Lung (tissue), 12 donors: Measurements from ENCODE around the gene PRTFDC1. TPM values are rescaled to one million over a fixed set of nuclear protein-coding genes. Genes with fewer than 3 reads are reported as not detected.

ENCODE experiments used
- ATAC-seq: fragments of 200-7000 bp; cut with Tn5 transposase; one replicate; pipeline ENCODE4 v1.9.1; 2020; ENCODE audit warnings: moderate number of reproducible peaks; ENCODE audit not compliant: insufficient read depth, low FRiP score
- DNase-seq, 3 donors: peaks; one replicate each; pipeline ENCODE4 v3.0.0-alpha.2; 2013 to 2017
- H3K27ac ChIP-seq, 2 donors: one replicate each; pipeline ENCODE4 v1.5.1; 2013; ENCODE audit warnings: mild to moderate bottlenecking in 2 of 2, moderate library complexity in 2 of 2, control low read depth in 1 of 2, inconsistent platforms in 1 of 2, low read depth in 1 of 2, low read length in 1 of 2
- H3K27me3 ChIP-seq, 3 donors: one replicate each; pipeline ENCODE4 v1.5.1; 2013; ENCODE audit warnings: low read length in 2 of 3; ENCODE audit not compliant: control insufficient read depth in 3 of 3, insufficient read depth in 3 of 3
- H3K36me3 ChIP-seq, 4 donors: one replicate each; pipeline ENCODE4 v1.5.1; 2013; ENCODE audit warnings: low read length in 4 of 4, mild to moderate bottlenecking in 1 of 4, moderate library complexity in 1 of 4; ENCODE audit not compliant: control insufficient read depth in 4 of 4, insufficient read depth in 4 of 4
- H3K4me1 ChIP-seq, 5 donors: one replicate each; pipeline ENCODE4 v1.5.1; 2013; ENCODE audit warnings: low read length in 5 of 5, mild to moderate bottlenecking in 2 of 5, moderate library complexity in 1 of 5; ENCODE audit not compliant: control insufficient read depth in 5 of 5, insufficient read depth in 5 of 5
- H3K4me3 ChIP-seq: one replicate; pipeline ENCODE4 v1.5.1; 2013; ENCODE audit warnings: mild to moderate bottlenecking, control low read depth, moderate library complexity
- H3K9ac ChIP-seq, 2 donors: one replicate each; pipeline ENCODE4 v1.5.1; 2013; ENCODE audit warnings: low read length in 2 of 2, control low read depth in 1 of 2; ENCODE audit not compliant: insufficient read depth in 1 of 2
- H3K9me3 ChIP-seq, 4 donors: one replicate each; pipeline ENCODE4 v1.5.1; 2013; ENCODE audit warnings: low read length in 3 of 4, mild to moderate bottlenecking in 1 of 4, moderate library complexity in 1 of 4; ENCODE audit not compliant: control insufficient read depth in 4 of 4, insufficient read depth in 3 of 4
- WGBS, 2 donors: extraction: QIAGEN DNeasy Blood & Tissue Kit; methylation state at CpG; one replicate each; pipeline ENCODE4 v1.1.7; 2013; 5-methylcytosine and 5-hydroxymethylcytosine counted together
- polyA plus RNA-seq, 2 donors: library from polyadenylated mRNA; stranded (reverse); fragments of 200-250 nt; gene quantifications; one replicate each; pipeline ENCODE4 v1.2.1, GENCODE V29; 2013
- total RNA-seq, 2 donors: library from RNA; depleted of rRNA in 1 of 2; stranded (reverse); fragments of >200 nt in 1 of 2; gene quantifications; one replicate each; pipeline ENCODE4 v1.2.1, GENCODE V29; 2014 to 2021
- TF ChIP-seq, protein P1 (sequence below): IDR thresholded peaks from 2 replicates; pipeline ENCODE4 v1.5.1; 2012; ENCODE audit warnings: mild to moderate bottlenecking; ENCODE audit errors: control extremely low read depth, extremely low read depth
- donor health status: control.
- donor health status: control.
- donor health status: Bipolar disorder and iron deficiency.
- donor health status: healthy.
- donor health status: DM: yes; HTN: yes; CAD: no.

Gene PRTFDC1
- total and polyA plus RNA-seq, 4 donors, result 1.6 to 12.5 (median 3.1) TPM

DNA sequence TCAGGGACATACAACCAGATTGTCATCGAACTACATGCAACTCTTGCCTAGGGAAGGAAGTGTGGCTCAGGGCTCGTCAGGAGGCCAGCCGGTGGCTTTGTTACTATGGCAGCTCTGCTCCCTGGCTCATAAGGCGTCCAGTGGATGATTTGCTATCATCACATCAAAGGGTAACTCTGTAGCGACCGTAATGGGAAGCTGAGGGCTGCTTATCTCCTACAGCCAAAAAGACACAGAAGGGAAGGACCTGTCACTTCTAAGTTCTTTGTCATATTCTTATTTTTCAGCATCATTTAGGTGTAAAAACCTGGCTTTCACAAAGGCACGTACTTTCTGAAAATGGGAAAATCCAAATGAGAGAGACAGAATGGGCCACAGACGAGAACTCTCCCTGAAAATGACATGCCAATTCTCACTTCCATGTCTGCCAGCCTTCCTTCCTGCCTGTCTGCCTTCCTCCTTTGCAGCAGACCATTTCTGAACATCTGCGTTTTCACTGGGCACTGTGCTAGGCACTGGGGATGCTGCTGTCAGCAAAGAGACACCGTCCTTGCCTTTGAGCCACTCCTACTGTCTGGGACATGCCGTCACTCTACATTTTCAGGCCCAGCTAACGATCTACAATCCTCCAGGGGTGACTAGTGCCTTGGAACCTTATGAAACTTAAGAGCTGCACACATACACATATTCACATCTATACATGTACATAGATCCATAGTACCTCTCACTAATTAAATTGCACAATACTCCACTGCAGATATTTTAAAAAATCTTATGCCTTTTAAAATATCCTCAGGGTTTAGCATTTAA, 36.6 kb upstream of the PRTFDC1 start:
- DNase-seq, result no peak
- TF ChIP-seq, protein P1, sequence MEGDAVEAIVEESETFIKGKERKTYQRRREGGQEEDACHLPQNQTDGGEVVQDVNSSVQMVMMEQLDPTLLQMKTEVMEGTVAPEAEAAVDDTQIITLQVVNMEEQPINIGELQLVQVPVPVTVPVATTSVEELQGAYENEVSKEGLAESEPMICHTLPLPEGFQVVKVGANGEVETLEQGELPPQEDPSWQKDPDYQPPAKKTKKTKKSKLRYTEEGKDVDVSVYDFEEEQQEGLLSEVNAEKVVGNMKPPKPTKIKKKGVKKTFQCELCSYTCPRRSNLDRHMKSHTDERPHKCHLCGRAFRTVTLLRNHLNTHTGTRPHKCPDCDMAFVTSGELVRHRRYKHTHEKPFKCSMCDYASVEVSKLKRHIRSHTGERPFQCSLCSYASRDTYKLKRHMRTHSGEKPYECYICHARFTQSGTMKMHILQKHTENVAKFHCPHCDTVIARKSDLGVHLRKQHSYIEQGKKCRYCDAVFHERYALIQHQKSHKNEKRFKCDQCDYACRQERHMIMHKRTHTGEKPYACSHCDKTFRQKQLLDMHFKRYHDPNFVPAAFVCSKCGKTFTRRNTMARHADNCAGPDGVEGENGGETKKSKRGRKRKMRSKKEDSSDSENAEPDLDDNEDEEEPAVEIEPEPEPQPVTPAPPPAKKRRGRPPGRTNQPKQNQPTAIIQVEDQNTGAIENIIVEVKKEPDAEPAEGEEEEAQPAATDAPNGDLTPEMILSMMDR, result no peak

DNA sequence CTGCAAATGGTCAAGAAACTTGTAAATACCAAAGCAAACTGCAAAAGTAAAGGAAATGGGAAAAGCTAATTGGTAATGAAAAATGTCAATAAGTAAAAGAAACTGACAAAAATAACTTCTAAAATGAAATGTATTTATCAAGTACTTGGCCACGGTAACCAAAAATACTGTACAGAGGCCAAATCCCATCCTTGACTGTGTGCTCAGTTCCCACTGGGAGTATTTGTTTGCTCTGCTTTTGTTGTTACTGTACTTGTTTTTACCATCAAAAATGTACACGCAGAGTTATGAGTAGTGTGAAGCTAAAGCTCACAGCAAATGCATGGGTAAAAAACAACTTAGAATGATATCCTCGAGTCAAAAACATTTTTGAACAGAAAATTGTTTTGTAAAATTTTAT, 32.5 kb upstream of the PRTFDC1 start:
- Histone ChIP-seq H3K4me3 (no peak overlapping the region), H3K9me3 (no peaks in the 10 kb centered on the region), H3K27ac (peak overlapping the region in 1 of 2 donors; percentile 18), H3K27me3 (no peaks in the 10 kb centered on the region), H3K9ac (no peak overlapping the region), H3K36me3 (no peaks in the 10 kb centered on the region), H3K4me1 (peaks cover 0 to 4% (median 0%) of the 10 kb centered on the region in 5 donors)
- ATAC-seq (no peak), DNase-seq (no peak)
- WGBS, 2 donors, result 61 to 63% methylated on average over 3 of the region's 3 CpGs
- TF ChIP-seq, protein P1, result no peak

More for the DNA sequence above, 36.6 kb upstream of the PRTFDC1 start:
- H3K36me3 ChIP-seq, result no peaks in the 10 kb centered on the region
- no peak overlapping the region for H3K4me3 ChIP-seq
- H3K9me3 ChIP-seq, result no peaks in the 10 kb centered on the region
- H3K27ac ChIP-seq, result no peak overlapping the region
- H3K27me3 ChIP-seq, result no peaks in the 10 kb centered on the region
- H3K4me1 ChIP-seq, result peaks cover 0 to 4% (median 0%) of the 10 kb centered on the region in 5 donors
- H3K9ac ChIP-seq, result no peak overlapping the region
- ATAC-seq, result no peak
- 44 to 61% methylated on average over 12 of the region's 12 CpGs for WGBS, 2 donors

DNA sequence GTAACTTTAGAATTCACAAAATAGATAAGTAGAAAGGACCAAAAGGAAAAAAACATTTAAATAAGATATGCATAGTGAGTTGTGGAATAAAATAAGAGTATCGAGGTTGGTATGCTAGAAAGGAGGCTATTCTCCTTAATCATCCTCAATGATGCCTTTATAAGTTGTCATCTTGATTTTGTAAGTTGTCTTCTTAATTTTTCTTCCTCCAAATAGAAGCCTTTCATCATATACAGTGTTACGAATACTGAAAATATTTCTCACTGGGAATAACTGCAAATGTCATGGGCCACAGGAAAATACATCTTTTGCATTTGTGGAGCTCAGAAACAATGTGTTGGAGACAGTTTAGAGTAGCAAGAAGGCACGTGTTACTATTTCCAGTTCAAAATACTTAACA, 31.5 kb upstream of the PRTFDC1 start:
- no peak overlapping the region for H3K4me3 ChIP-seq
- no peak overlapping the region for H3K9ac ChIP-seq
- no peak for DNase-seq

More for the DNA sequence above, 31.5 kb upstream of the PRTFDC1 start:
- H3K9me3 ChIP-seq, result no peaks in the 10 kb centered on the region
- H3K27ac ChIP-seq, result no peak overlapping the region
- TF ChIP-seq, protein P1, result no peak
- H3K4me1 ChIP-seq, result peaks cover 0 to 4% (median 0%) of the 10 kb centered on the region in 5 donors
- WGBS, 2 donors, result 83 to 90% methylated on average over 3 of the region's 3 CpGs
- ATAC-seq, result no peak
- no peaks in the 10 kb centered on the region for H3K27me3 ChIP-seq
- H3K36me3 ChIP-seq, result no peaks in the 10 kb centered on the region
